HPDE6-E6E7 (cell line): ENCODE measurements around the gene SLC9A8.
"Not testable (repeated sequence)": the region's sequence is repeated elsewhere in the genome, so short reads cannot be mapped to it uniquely, and the experiment has no call there.

ENCODE experiments used
- DNase-seq: peaks from one replicate; pipeline ENCODE4 v3.0.0; 2011; ENCODE audit warnings: missing footprints; ENCODE audit errors: extremely low spot score

Gene SLC9A8

GRCh38 chr20:49850463-49851230 is 38.0 kb downstream of the SLC9A8 start:
- DNase-seq: no peak

GRCh38 chr20:49851231-49851705 is 38.6 kb downstream of the SLC9A8 start:
- no peak for DNase-seq

- no peak for DNase-seq
Measured at GRCh38 chr20:49851991-49852390, 39.4 kb downstream of the SLC9A8 start.

GRCh38 chr20:49852522-49853080 is 40.0 kb downstream of the SLC9A8 start:
- DNase-seq: no peak

- DNase-seq: peak; percentile 100
Measured at GRCh38 chr20:49853640-49854039, 41.0 kb downstream of the SLC9A8 start.

- peak; percentile 82 for DNase-seq
Measured at GRCh38 chr20:49854190-49854875, 41.7 kb downstream of the SLC9A8 start.

GRCh38 chr20:49856904-49857303 is 44.3 kb downstream of the SLC9A8 start:
- no peak for DNase-seq

- no peak for DNase-seq
Measured at GRCh38 chr20:49858076-49858585, 45.5 kb downstream of the SLC9A8 start.

GRCh38 chr20:49859011-49859410 is 46.4 kb downstream of the SLC9A8 start:
- no peak for DNase-seq

- DNase-seq: peak; percentile 100
Measured at GRCh38 chr20:49859807-49860206, 47.2 kb downstream of the SLC9A8 start.

GRCh38 chr20:49861232-49861631 is 48.6 kb downstream of the SLC9A8 start:
- not testable (repeated sequence) for DNase-seq

GRCh38 chr20:49862607-49863200 is 50.1 kb downstream of the SLC9A8 start:
- no peak for DNase-seq

- no peak for DNase-seq
Measured at GRCh38 chr20:49863666-49864065, 51.0 kb downstream of the SLC9A8 start.

GRCh38 chr20:49865559-49865958 is 52.9 kb downstream of the SLC9A8 start:
- DNase-seq: no peak

GRCh38 chr20:49866051-49866450 is 53.4 kb downstream of the SLC9A8 start:
- no peak for DNase-seq

- no peak for DNase-seq
Measured at GRCh38 chr20:49867453-49868215, 55.0 kb downstream of the SLC9A8 start.

- DNase-seq: no peak
Measured at GRCh38 chr20:49868538-49868937, 55.9 kb downstream of the SLC9A8 start.

GRCh38 chr20:49868964-49869363 is 56.3 kb downstream of the SLC9A8 start:
- no peak for DNase-seq

- no peak for DNase-seq
Measured at GRCh38 chr20:49870261-49870660, 57.6 kb downstream of the SLC9A8 start.

GRCh38 chr20:49871391-49871948 is 58.8 kb downstream of the SLC9A8 start:
- no peak for DNase-seq

- DNase-seq: peak; percentile 62
Measured at GRCh38 chr20:49872056-49872455, 59.4 kb downstream of the SLC9A8 start.
